HepG2 (cell line): ENCODE data around the gene VPS26A. TPM values are rescaled to one million over a fixed set of nuclear protein-coding genes. Genes with fewer than 3 reads are reported as not detected.

Source experiments
- ATF7 ChIP-seq, 2 experiments: fragments of 450-650 bp in 1 of 2; sonication (generic) in 1 of 2; formaldehyde crosslinking in 1 of 2; IDR thresholded peaks; 2 replicates each; pipeline versions ENCODE4 v1.4.0 to v1.6.1; 2016 to 2020; ENCODE audit warnings: antibody characterized with exemption in 1 of 2, mild to moderate bottlenecking in 1 of 2, missing genetic modification reagents in 1 of 2
- FOXA3 ChIP-seq: IDR thresholded peaks from 2 replicates; pipeline ENCODE4 v1.6.1; 2016; ENCODE audit warnings: missing genetic modification reagents, missing compliant biosample characterization
- HMGA1 ChIP-seq: sonication (generic); formaldehyde crosslinking; conservative IDR thresholded peaks from 2 replicates; pipeline ENCODE4 v1.4.0; 2020; ENCODE audit warnings: missing genetic modification reagents
- JUNB ChIP-seq: sonication (generic); formaldehyde crosslinking; IDR thresholded peaks from 2 replicates; pipeline ENCODE4 v1.8.0; 2022; ENCODE audit warnings: missing genetic modification reagents, mild to moderate bottlenecking, borderline replicate concordance
- MYC ChIP-seq: sonication (generic); formaldehyde crosslinking; IDR thresholded peaks from 2 replicates; pipeline ENCODE4 v1.9.0; 2021; ENCODE audit warnings: missing genetic modification reagents, borderline replicate concordance
- RBM22 ChIP-seq: fragments of 200-400 bp; formaldehyde crosslinking; optimal IDR thresholded peaks from 2 replicates; pipeline ENCODE3; 2017; ENCODE audit warnings: mild to moderate bottlenecking, low read length, moderate library complexity
- SETDB1 ChIP-seq: sonication (generic); formaldehyde crosslinking; IDR thresholded peaks from 2 replicates; pipeline ENCODE4 v1.5.1; 2020; ENCODE audit warnings: missing genetic modification reagents, mild to moderate bottlenecking, borderline replicate concordance
- SNAPC2 ChIP-seq: sonication (generic); formaldehyde crosslinking; IDR thresholded peaks from 2 replicates; pipeline ENCODE4 v1.8.1; 2022; ENCODE audit warnings: mild to moderate bottlenecking, missing genetic modification reagents
- YEATS2 ChIP-seq: sonication (generic); formaldehyde crosslinking; IDR thresholded peaks from 2 replicates; pipeline ENCODE4 v1.4.0; 2020; ENCODE audit warnings: missing genetic modification reagents, borderline replicate concordance
- ZBTB1 ChIP-seq: sonication (generic); formaldehyde crosslinking; IDR thresholded peaks from 2 replicates; pipeline ENCODE4 v1.4.0; 2020; ENCODE audit warnings: missing genetic modification reagents, borderline replicate concordance
- ZFP36L2 ChIP-seq: sonication (generic); formaldehyde crosslinking; IDR thresholded peaks from 2 replicates; pipeline ENCODE4 v1.4.0; 2020; ENCODE audit warnings: missing genetic modification reagents
- ZNF382 ChIP-seq: sonication (generic); formaldehyde crosslinking; IDR thresholded peaks from 2 replicates; pipeline ENCODE4 v1.5.0; 2020; ENCODE audit warnings: missing genetic modification reagents, mild to moderate bottlenecking, borderline replicate concordance
- ZNF547 ChIP-seq: sonication (generic); formaldehyde crosslinking; IDR thresholded peaks from 2 replicates; pipeline ENCODE4 v1.5.1; 2020; ENCODE audit warnings: mild to moderate bottlenecking, missing genetic modification reagents
- ZNF703 ChIP-seq: sonication (generic); formaldehyde crosslinking; IDR thresholded peaks from 2 replicates; pipeline ENCODE4 v1.5.1; 2020; ENCODE audit warnings: missing genetic modification reagents, mild to moderate bottlenecking, moderate library complexity, borderline replicate concordance
- polyA plus RNA-seq, 8 experiments: library from polyadenylated mRNA; depleted of rRNA in 3 of 8; stranded (reverse) in 7 of 8; unstranded in 1 of 8; fragments of >200 nt; fragmentation: Illumina TruSeq in 4 of 8; extraction: Trizol in 4 of 8; gene quantifications; 2 replicates each; pipeline versions ENCODE4 v1.2.1 to v1.2.3, GENCODE V29; 2011 to 2016; ENCODE audit warnings: low read depth in 4 of 8, missing spikeins in 1 of 8, mixed read lengths in 1 of 8; ENCODE audit not compliant: insufficient read depth in 1 of 8
- total RNA-seq, 5 experiments: library from RNA; depleted of rRNA; stranded (reverse); fragments of >200 nt; fragmentation: Illumina TruSeq; extraction: Trizol; gene quantifications; 2 replicates each; pipeline ENCODE4 v1.2.3, GENCODE V29; 2016; ENCODE audit warnings: low read depth in 1 of 5
- TF ChIP-seq, protein P1 (sequence below): sonication (generic); formaldehyde crosslinking; IDR thresholded peaks from 2 replicates; pipeline ENCODE4 v1.5.1; 2020; ENCODE audit warnings: missing genetic modification reagents, mild to moderate bottlenecking, borderline replicate concordance
- TF ChIP-seq, protein P2 (sequence below): sonication (generic); formaldehyde crosslinking; IDR thresholded peaks from 2 replicates; pipeline ENCODE4 v1.4.0; 2020; ENCODE audit warnings: missing genetic modification reagents
- TF ChIP-seq, protein P3 (sequence below): sonication (generic); formaldehyde crosslinking; IDR thresholded peaks from 2 replicates; pipeline ENCODE4 v1.4.0; 2020; ENCODE audit warnings: low read depth, mild to moderate bottlenecking, missing genetic modification reagents
- TF ChIP-seq, protein P4 (sequence below): sonication (generic); formaldehyde crosslinking; IDR thresholded peaks from 2 replicates; pipeline ENCODE4 v1.8.1; 2023; ENCODE audit warnings: missing genetic modification reagents, inconsistent platforms, borderline replicate concordance
- TF ChIP-seq, protein P5 (sequence below): sonication (generic); formaldehyde crosslinking; conservative IDR thresholded peaks from 2 replicates; pipeline ENCODE4 v1.8.0; 2022; ENCODE audit warnings: missing genetic modification reagents

The VPS26A gene
- total and polyA plus RNA-seq, 2 of the 13 experiments (the other 11 are each of a cell fraction or from before 2014, with no cell fraction given), result 12.9 to 32.6 TPM

DNA sequence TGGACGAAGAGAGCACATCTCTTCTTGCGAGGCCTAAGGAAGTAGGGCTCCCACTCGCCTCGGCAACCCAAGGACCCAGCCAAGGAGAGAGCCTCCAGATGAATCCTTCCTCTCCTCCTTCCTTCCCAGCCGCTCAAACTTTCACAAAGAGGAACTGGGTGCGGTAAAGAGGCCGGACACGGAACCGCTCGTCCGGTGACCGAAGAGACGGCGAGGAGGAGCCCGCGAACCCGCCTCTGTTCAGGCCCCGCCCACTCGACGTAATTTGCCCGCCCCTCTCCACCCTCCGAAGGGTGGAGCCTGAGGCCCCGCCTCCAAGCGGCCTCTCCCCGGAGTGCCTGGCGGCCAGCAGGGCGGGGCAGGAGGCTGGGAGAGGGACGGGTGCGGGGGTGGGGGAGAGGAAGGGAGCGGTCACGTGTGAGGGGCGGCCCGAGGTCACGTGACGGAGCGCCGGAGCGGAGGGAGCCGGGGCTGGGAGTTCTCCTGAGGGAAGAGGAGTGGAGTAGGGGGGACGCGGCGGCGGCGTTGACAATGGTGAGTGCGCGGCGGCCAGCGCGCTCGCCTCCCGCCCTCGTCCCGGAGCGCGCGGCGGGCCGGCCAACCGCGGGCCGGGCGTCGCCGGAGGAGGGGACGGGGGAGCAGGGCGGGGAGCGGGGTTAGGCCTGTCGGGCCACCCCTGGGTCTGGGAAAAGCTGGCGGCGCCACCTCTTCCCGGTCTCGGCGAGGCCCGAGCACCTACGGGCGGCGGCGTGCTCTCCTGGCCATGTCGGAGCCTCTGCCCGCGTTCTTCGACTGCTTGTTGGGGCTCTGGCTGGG lies at the start of gene VPS26A (continued):
- TF ChIP-seq ZNF382 (CRISPR knock-in tag), result no peak
- no peak for TF ChIP-seq ZNF703
- TF ChIP-seq, protein P1, sequence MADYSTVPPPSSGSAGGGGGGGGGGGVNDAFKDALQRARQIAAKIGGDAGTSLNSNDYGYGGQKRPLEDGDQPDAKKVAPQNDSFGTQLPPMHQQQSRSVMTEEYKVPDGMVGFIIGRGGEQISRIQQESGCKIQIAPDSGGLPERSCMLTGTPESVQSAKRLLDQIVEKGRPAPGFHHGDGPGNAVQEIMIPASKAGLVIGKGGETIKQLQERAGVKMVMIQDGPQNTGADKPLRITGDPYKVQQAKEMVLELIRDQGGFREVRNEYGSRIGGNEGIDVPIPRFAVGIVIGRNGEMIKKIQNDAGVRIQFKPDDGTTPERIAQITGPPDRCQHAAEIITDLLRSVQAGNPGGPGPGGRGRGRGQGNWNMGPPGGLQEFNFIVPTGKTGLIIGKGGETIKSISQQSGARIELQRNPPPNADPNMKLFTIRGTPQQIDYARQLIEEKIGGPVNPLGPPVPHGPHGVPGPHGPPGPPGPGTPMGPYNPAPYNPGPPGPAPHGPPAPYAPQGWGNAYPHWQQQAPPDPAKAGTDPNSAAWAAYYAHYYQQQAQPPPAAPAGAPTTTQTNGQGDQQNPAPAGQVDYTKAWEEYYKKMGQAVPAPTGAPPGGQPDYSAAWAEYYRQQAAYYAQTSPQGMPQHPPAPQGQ (CRISPR knock-in tag), result no peak
- TF ChIP-seq, protein P2, sequence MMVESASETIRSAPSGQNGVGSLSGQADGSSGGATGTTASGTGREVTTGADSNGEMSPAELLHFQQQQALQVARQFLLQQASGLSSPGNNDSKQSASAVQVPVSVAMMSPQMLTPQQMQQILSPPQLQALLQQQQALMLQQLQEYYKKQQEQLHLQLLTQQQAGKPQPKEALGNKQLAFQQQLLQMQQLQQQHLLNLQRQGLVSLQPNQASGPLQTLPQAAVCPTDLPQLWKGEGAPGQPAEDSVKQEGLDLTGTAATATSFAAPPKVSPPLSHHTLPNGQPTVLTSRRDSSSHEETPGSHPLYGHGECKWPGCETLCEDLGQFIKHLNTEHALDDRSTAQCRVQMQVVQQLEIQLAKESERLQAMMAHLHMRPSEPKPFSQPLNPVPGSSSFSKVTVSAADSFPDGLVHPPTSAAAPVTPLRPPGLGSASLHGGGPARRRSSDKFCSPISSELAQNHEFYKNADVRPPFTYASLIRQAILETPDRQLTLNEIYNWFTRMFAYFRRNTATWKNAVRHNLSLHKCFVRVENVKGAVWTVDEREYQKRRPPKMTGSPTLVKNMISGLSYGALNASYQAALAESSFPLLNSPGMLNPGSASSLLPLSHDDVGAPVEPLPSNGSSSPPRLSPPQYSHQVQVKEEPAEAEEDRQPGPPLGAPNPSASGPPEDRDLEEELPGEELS (CRISPR knock-in tag), result no peak
- no peak for TF ChIP-seq FOXA3 (CRISPR knock-in tag)
- TF ChIP-seq YEATS2 (CRISPR knock-in tag), result peak; percentile 52; the same call in 1 of the 2 replicates
- no peak for TF ChIP-seq ZBTB1
- TF ChIP-seq JUNB (CRISPR knock-in tag), result no peak
- TF ChIP-seq ZFP36L2 (CRISPR knock-in tag), result no peak
- peak; percentile 43; the same call in 1 of the 2 replicates for TF ChIP-seq MYC (CRISPR knock-in tag)
- TF ChIP-seq SETDB1 (CRISPR knock-in tag), result no peak
- TF ChIP-seq, protein P3, sequence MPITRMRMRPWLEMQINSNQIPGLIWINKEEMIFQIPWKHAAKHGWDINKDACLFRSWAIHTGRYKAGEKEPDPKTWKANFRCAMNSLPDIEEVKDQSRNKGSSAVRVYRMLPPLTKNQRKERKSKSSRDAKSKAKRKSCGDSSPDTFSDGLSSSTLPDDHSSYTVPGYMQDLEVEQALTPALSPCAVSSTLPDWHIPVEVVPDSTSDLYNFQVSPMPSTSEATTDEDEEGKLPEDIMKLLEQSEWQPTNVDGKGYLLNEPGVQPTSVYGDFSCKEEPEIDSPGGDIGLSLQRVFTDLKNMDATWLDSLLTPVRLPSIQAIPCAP (CRISPR knock-in tag), result no peak
- no peak for TF ChIP-seq HMGA1 (CRISPR knock-in tag)
- TF ChIP-seq, protein P4, sequence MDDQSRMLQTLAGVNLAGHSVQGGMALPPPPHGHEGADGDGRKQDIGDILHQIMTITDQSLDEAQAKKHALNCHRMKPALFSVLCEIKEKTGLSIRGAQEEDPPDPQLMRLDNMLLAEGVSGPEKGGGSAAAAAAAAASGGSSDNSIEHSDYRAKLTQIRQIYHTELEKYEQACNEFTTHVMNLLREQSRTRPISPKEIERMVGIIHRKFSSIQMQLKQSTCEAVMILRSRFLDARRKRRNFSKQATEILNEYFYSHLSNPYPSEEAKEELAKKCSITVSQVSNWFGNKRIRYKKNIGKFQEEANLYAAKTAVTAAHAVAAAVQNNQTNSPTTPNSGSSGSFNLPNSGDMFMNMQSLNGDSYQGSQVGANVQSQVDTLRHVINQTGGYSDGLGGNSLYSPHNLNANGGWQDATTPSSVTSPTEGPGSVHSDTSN (CRISPR knock-in tag), result no peak
- no peak for TF ChIP-seq ATF7 (IDR thresholded peaks at IDR 0.05)
- TF ChIP-seq ATF7 (CRISPR knock-in tag; IDR thresholded peaks at IDR 0.05), result no peak
- TF ChIP-seq SNAPC2 (CRISPR knock-in tag), result no peak
- no peak for TF ChIP-seq RBM22
- TF ChIP-seq, protein P5, sequence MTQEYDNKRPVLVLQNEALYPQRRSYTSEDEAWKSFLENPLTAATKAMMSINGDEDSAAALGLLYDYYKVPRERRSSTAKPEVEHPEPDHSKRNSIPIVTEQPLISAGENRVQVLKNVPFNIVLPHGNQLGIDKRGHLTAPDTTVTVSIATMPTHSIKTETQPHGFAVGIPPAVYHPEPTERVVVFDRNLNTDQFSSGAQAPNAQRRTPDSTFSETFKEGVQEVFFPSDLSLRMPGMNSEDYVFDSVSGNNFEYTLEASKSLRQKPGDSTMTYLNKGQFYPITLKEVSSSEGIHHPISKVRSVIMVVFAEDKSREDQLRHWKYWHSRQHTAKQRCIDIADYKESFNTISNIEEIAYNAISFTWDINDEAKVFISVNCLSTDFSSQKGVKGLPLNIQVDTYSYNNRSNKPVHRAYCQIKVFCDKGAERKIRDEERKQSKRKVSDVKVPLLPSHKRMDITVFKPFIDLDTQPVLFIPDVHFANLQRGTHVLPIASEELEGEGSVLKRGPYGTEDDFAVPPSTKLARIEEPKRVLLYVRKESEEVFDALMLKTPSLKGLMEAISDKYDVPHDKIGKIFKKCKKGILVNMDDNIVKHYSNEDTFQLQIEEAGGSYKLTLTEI (CRISPR knock-in tag), result no peak
- TF ChIP-seq ZNF547 (CRISPR knock-in tag), result no peak
